Measurements from ENCODE around the gene TMC8.

DNA sequence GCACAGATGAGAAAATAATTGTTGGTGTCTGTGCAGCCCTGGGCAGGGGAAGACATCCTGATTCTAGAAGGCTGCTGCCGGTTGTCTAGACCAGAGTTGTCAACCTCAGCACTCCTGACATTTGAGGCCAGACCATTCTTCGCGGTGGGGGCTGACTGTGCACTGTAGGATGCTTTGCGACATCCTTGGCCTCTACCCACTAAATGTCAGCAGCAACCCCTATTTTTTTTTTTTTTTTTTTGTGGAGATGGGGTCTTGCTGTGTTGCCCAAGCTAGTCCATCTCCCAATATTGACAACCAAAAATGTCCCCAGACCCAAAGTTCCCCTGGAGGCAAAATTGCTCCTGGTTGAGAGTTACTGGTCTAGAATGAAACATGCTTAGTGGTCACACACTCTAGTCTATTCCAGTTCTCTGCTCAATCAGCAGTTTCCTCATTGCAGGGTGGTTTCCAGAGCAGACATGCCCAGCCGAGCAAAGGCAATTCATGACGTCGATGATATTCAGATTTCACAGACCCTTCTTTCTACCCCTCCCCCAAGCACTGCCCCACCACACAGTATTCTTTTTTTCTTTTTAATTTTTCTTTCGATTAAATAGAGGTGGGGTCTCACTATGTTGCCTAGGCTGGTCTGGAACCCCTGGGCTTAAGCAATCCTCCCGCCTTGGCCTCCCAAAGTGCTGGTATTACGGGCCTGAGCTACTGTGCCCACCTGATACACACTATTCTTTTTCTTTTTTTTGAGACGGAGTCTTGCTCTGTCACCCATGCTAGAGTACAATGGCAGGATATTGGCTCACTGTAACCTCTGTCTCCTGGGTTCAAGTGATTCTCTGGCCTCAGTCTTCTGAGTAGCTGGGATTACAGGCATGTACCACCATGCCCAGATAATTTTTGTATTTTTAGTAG, 24.6 kb downstream of the TMC8 start:
- TF ChIP-seq, protein P1, sequence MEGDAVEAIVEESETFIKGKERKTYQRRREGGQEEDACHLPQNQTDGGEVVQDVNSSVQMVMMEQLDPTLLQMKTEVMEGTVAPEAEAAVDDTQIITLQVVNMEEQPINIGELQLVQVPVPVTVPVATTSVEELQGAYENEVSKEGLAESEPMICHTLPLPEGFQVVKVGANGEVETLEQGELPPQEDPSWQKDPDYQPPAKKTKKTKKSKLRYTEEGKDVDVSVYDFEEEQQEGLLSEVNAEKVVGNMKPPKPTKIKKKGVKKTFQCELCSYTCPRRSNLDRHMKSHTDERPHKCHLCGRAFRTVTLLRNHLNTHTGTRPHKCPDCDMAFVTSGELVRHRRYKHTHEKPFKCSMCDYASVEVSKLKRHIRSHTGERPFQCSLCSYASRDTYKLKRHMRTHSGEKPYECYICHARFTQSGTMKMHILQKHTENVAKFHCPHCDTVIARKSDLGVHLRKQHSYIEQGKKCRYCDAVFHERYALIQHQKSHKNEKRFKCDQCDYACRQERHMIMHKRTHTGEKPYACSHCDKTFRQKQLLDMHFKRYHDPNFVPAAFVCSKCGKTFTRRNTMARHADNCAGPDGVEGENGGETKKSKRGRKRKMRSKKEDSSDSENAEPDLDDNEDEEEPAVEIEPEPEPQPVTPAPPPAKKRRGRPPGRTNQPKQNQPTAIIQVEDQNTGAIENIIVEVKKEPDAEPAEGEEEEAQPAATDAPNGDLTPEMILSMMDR (IDR thresholded peaks at IDR 0.05), result no peak
- TF ChIP-seq EP300 (IDR thresholded peaks at IDR 0.05), result no peak
- TF ChIP-seq POLR2AphosphoS5 (IDR thresholded peaks at IDR 0.05), result no peak
